ENCODE data around the gene PCNX4.

- TF ChIP-seq CTCF (IDR thresholded peaks at IDR 0.05 in 2 of 3, conservative IDR thresholded peaks at IDR 0.05 in 1 of 3; ENCODE audit: borderline replicate concordance in 1 of 3, insufficient read depth in 1 of 3, low read depth in 2 of 3, low read length in 2 of 3), result no peak
- no peak for TF ChIP-seq POLR2A (IDR thresholded peaks at IDR 0.05; ENCODE audit: borderline replicate concordance, extremely low read depth, insufficient read depth, insufficient read length)
- TF ChIP-seq RAD21 (IDR thresholded peaks at IDR 0.05; ENCODE audit: low read depth), result no peak
- TF ChIP-seq SP1 (IDR thresholded peaks at IDR 0.05; ENCODE audit: low read depth), result no peak
Observed at GRCh38 chr14:60178164-60178563, 86.4 kb downstream of the PCNX4 start.

All from HCT116 (cell line).